Neural crest cell (in vitro differentiated cells): Measurements from ENCODE around the gene SH3PXD2B. TPM values are rescaled to one million over a fixed set of nuclear protein-coding genes. Genes with fewer than 3 reads are reported as not detected.

Source experiments
- DNase-seq: peaks from one replicate; pipeline ENCODE4 v3.0.0; 2021; ENCODE audit warnings: low read depth, mixed read lengths, low spot score
- H3K27ac Mint-ChIP-seq: one replicate; pipeline ENCODE4 v1.8.0; 2021; ENCODE audit warnings: mild to moderate bottlenecking, mixed read lengths; ENCODE audit not compliant: unreplicated experiment
- H3K27me3 Mint-ChIP-seq: 2 replicates; pipeline ENCODE4 v1.8.0; 2021; ENCODE audit warnings: low read depth, mild to moderate bottlenecking, mixed read lengths
- H3K36me3 Mint-ChIP-seq: 2 replicates; pipeline ENCODE4 v1.8.0; 2021; ENCODE audit warnings: low read depth, mild to moderate bottlenecking, mixed read lengths
- H3K4me1 Mint-ChIP-seq: 2 replicates; pipeline ENCODE4 v1.8.0; 2021; ENCODE audit warnings: mixed read lengths
- H3K4me3 Mint-ChIP-seq: one replicate; pipeline ENCODE4 v1.8.0; 2021; ENCODE audit warnings: mild to moderate bottlenecking, mixed read lengths
- H3K9me3 Mint-ChIP-seq: 2 replicates; pipeline ENCODE4 v1.8.0; 2021; ENCODE audit warnings: mixed read lengths
- total RNA-seq: library from RNA; stranded (reverse); gene quantifications from 2 replicates; pipeline ENCODE4 v1.2.1, GENCODE V29; 2021
- TF ChIP-seq, protein P1 (sequence below): fragments of 200-600 bp; sonication (generic); conservative IDR thresholded peaks from 2 replicates; pipeline ENCODE4 v1.5.0; 2021; ENCODE audit warnings: antibody characterized with exemption, mild to moderate bottlenecking

SH3PXD2B gene
- total RNA-seq, 1 donor from 2014 or later = 86.1 TPM

- Mint-ChIP-seq H3K27ac (no peak overlapping the region), H3K36me3 (no peaks in the 10 kb centered on the region), H3K27me3 (no peaks in the 10 kb centered on the region), H3K4me1 (peaks cover 16% of the 10 kb centered on the region), H3K9me3 (no peaks in the 10 kb centered on the region), H3K4me3 (no peak overlapping the region)
- DNase-seq = no peak
- TF ChIP-seq, protein P1, sequence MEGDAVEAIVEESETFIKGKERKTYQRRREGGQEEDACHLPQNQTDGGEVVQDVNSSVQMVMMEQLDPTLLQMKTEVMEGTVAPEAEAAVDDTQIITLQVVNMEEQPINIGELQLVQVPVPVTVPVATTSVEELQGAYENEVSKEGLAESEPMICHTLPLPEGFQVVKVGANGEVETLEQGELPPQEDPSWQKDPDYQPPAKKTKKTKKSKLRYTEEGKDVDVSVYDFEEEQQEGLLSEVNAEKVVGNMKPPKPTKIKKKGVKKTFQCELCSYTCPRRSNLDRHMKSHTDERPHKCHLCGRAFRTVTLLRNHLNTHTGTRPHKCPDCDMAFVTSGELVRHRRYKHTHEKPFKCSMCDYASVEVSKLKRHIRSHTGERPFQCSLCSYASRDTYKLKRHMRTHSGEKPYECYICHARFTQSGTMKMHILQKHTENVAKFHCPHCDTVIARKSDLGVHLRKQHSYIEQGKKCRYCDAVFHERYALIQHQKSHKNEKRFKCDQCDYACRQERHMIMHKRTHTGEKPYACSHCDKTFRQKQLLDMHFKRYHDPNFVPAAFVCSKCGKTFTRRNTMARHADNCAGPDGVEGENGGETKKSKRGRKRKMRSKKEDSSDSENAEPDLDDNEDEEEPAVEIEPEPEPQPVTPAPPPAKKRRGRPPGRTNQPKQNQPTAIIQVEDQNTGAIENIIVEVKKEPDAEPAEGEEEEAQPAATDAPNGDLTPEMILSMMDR = no peak
Observed at GRCh38 chr5:172488221-172488620, 33.9 kb upstream of the SH3PXD2B start.

DNA sequence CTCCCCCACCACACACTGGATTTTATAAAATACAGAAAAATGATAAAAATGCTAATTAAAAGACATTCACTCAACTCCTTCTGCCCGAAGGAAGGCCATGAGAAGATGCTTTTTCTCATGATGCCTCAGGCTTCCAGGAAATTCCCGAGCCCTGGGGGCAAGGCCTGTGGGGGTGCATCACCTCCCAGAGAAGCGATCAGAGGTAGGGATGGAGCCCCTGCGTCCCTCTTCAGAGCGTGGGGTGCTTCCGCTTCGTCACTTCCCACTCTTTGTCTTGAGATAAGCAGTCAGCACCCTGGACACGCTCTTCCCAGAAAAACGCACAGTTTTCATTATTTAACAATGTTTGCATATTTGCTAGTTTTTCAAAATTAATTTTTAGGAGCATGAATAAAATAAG lies 33.3 kb upstream of the SH3PXD2B start:
- Mint-ChIP-seq H3K36me3 (no peaks in the 10 kb centered on the region), H3K4me1 (peaks cover 16% of the 10 kb centered on the region), H3K27me3 (no peaks in the 10 kb centered on the region), H3K9me3 (no peaks in the 10 kb centered on the region), H3K4me3 (no peak overlapping the region), H3K27ac (no peak overlapping the region)
- TF ChIP-seq, protein P1 = no peak
- DNase-seq = no peak

DNA sequence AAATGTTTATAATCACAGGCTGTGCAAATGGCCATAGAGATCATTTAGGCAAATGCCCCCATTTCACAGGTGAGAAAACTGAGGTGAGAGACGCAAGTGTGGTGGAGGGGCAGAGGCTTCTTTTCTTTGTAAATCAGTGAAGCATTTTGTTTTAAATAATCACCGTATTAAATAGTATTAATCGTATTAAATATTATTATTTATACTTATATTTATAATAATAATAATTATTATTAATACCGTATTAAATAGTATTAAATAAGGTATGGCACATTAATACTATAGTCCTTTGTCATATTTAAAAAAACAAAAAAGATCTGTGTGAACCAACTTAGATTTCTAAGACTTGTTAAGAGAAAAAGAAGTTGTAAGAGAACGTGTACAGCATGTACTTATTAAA lies 32.6 kb upstream of the SH3PXD2B start:
- no peaks in the 10 kb centered on the region for H3K9me3 Mint-ChIP-seq
- H3K27ac Mint-ChIP-seq = no peak overlapping the region
- TF ChIP-seq, protein P1 = no peak
- peaks cover 16% of the 10 kb centered on the region for H3K4me1 Mint-ChIP-seq
- H3K27me3 Mint-ChIP-seq = no peaks in the 10 kb centered on the region
- no peaks in the 10 kb centered on the region for H3K36me3 Mint-ChIP-seq
- no peak for DNase-seq
- H3K4me3 Mint-ChIP-seq = no peak overlapping the region

GRCh38 chr5:172486451-172486850 lies 32.1 kb upstream of the SH3PXD2B start:
- DNase-seq = no peak
- TF ChIP-seq, protein P1 = no peak
- no peaks in the 10 kb centered on the region for H3K9me3 Mint-ChIP-seq
- peaks cover 16% of the 10 kb centered on the region for H3K4me1 Mint-ChIP-seq
- no peak overlapping the region for H3K27ac Mint-ChIP-seq
- H3K36me3 Mint-ChIP-seq = no peaks in the 10 kb centered on the region
- no peak overlapping the region for H3K4me3 Mint-ChIP-seq
- H3K27me3 Mint-ChIP-seq = no peaks in the 10 kb centered on the region

DNA sequence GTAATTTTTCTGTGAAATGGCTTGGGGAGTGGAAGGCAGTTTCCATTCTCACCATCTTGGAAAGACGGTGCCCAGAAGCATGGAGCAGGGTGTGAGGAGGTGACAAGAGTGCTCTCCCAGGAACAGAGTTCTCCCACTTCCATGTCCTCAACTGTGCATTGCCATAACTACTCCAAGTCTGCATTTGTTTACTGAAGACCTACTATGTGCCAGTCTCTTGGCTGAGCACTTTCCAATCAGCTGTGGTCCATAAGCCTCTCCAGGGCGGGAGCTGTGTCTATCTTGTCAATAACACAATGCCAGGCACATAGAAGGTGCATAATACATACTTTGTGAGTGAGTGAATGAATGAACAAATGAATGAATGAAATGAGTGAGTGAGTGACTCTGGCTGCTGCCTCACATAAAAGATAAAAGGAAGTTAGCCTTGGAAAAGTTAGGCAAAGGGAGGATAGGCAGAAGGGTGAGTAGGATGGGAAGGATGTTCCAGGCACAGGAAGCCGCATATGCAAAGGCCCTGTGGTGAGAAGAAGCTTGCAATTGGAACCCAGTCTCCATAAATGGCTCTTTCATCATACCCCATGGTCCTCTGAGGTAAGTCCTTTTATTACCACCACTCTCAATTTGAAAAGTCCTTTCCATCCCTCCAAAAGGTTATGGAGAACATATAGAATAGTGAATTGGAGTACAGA lies 31.3 kb upstream of the SH3PXD2B start:
- TF ChIP-seq, protein P1 = no peak
- peaks cover 16% of the 10 kb centered on the region for H3K4me1 Mint-ChIP-seq
- H3K4me3 Mint-ChIP-seq = no peak overlapping the region
- no peaks in the 10 kb centered on the region for H3K36me3 Mint-ChIP-seq
- no peak overlapping the region for H3K27ac Mint-ChIP-seq
- no peaks in the 10 kb centered on the region for H3K27me3 Mint-ChIP-seq
- no peaks in the 10 kb centered on the region for H3K9me3 Mint-ChIP-seq
- DNase-seq = no peak
